Mesothelial cell of epicardium (in vitro differentiated cells): ENCODE measurements around the gene PITPNC1. TPM values are rescaled to one million over a fixed set of nuclear protein-coding genes. Genes with fewer than 3 reads are reported as not detected.
A peak's percentile ranks its signal among the peaks of the same experiment; 100 is the strongest.
"Not testable (repeated sequence)": the region's sequence is repeated elsewhere in the genome, so short reads cannot be mapped to it uniquely, and the experiment has no call there.

Experiments
- DNase-seq, 2 experiments: peaks; one replicate each; pipeline ENCODE4 v3.0.0; 2021; ENCODE audit warnings: low spot score in 2 of 2; ENCODE audit not compliant: unreplicated experiment in 2 of 2
- H3K27ac Mint-ChIP-seq: 2 replicates; pipeline ENCODE4 v1.8.0; 2021; ENCODE audit warnings: mixed read lengths
- H3K27me3 Mint-ChIP-seq: 2 replicates; pipeline ENCODE4 v1.8.0; 2021; ENCODE audit warnings: low read depth, mixed read lengths
- H3K36me3 Mint-ChIP-seq: 2 replicates; pipeline ENCODE4 v1.8.0; 2021; ENCODE audit warnings: mixed read lengths
- H3K4me1 Mint-ChIP-seq: 2 replicates; pipeline ENCODE4 v1.8.0; 2021; ENCODE audit warnings: mixed read lengths
- H3K4me3 Mint-ChIP-seq: 2 replicates; pipeline ENCODE4 v1.8.0; 2021; ENCODE audit warnings: mild to moderate bottlenecking, moderate library complexity, mixed read lengths
- H3K9me3 Mint-ChIP-seq: 2 replicates; pipeline ENCODE4 v1.8.0; 2021; ENCODE audit warnings: mixed read lengths
- CTCF ChIP-seq: fragments of 200-600 bp; sonication (generic); IDR thresholded peaks from one replicate; pipeline ENCODE4 v1.5.0; 2021; ENCODE audit warnings: antibody characterized with exemption; ENCODE audit not compliant: unreplicated experiment
- total RNA-seq: library from RNA; stranded (reverse); gene quantifications from 3 replicates; pipeline ENCODE4 v1.2.1, GENCODE V29; 2021

Gene PITPNC1
- total RNA-seq, 1 donor from 2014 or later = 19.9 TPM

DNA sequence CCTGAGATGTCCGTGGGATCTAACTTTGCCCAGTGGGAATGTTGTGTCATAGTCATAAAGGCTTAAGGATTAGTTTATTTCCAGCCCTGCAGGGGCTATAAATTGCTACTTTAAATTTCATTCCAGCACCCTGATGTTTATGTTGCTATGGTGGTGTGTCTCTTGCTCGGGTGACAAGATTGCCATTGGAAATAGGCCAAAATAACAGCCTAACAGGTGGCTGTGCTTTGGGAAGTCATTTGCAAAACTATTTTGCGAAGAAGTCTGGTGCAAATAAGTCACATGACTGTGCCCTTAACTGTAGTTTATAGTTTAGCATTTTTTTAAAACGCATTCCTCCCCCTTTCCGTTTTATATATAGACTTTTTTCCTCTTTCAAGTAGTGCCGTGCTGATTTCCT lies 23.1 kb downstream of the PITPNC1 start:
- no peak for TF ChIP-seq CTCF
- no peak for DNase-seq
- Mint-ChIP-seq H3K4me1 (peaks cover 16% of the 10 kb centered on the region), H3K27ac (peak overlapping the region; percentile 54), H3K4me3 (no peak overlapping the region), H3K36me3 (peaks cover 6% of the 10 kb centered on the region), H3K9me3 (peaks cover 4% of the 10 kb centered on the region), H3K27me3 (no peaks in the 10 kb centered on the region)

DNA sequence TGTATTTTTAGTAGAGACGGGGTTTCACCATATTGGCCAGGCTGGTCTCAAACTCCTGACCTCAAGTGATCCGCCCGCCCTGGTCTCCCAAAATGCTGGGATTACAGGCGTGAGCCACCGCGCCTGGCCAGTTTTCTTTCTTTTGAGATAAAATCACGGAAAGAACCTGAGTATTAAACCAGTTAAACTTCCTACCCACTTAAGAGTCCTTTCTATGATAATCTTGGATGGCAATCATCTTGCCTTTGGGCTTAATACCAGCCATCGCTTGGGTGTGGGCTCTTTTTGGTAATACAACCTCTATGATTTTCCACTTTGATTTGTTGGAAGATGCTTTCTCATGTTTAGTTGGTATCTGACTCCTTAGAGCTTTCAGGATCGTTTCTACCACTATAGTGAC lies 24.0 kb downstream of the PITPNC1 start:
- H3K4me1 Mint-ChIP-seq = peaks cover 10% of the 10 kb centered on the region
- no peak overlapping the region for H3K27ac Mint-ChIP-seq
- no peak for TF ChIP-seq CTCF

GRCh38 chr17:67401598-67402504 lies 24.8 kb downstream of the PITPNC1 start:
- Mint-ChIP-seq H3K9me3 (peaks cover 4% of the 10 kb centered on the region), H3K4me3 (no peak overlapping the region), H3K4me1 (peaks cover 10% of the 10 kb centered on the region), H3K27ac (no peak overlapping the region), H3K36me3 (peaks cover 6% of the 10 kb centered on the region), H3K27me3 (no peaks in the 10 kb centered on the region)
- TF ChIP-seq CTCF = no peak
- DNase-seq = no peak

More for the DNA sequence above, 24.0 kb downstream of the PITPNC1 start:
- Mint-ChIP-seq H3K36me3 (peaks cover 6% of the 10 kb centered on the region), H3K27me3 (no peaks in the 10 kb centered on the region), H3K4me3 (no peak overlapping the region), H3K9me3 (peaks cover 4% of the 10 kb centered on the region)
- DNase-seq = no peak

DNA sequence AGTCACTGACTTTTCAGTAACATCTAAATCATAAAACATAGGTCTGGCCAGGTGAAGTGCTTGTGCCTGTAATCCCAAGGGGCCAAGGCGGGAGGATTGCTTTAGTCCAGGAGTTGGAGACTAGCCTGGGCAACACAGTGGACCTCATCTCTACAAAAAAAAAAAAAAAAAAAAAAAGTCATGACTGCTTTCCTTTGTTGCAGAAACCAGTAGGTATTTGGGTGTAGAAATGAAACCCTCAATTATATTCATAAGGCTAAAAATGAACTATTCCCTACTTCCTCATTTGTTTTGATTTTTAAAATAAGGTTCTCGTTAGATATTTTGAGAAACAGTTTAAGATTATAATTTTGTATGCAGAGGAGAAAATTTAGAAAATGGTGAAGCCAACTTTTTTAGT lies 26.0 kb downstream of the PITPNC1 start:
- Mint-ChIP-seq H3K9me3 (peaks cover 3% of the 10 kb centered on the region), H3K27me3 (no peaks in the 10 kb centered on the region), H3K4me3 (no peak overlapping the region), H3K4me1 (peaks cover 10% of the 10 kb centered on the region), H3K36me3 (peaks cover 6% of the 10 kb centered on the region), H3K27ac (no peak overlapping the region)
- TF ChIP-seq CTCF = no peak
- DNase-seq = no peak

- TF ChIP-seq CTCF = no peak
- H3K4me3 Mint-ChIP-seq = no peak overlapping the region
- H3K27ac Mint-ChIP-seq = no peak overlapping the region
- H3K36me3 Mint-ChIP-seq = peaks cover 4% of the 10 kb centered on the region
- DNase-seq = no peak
- H3K9me3 Mint-ChIP-seq = peaks cover under 1% of the 10 kb centered on the region
- peaks cover 10% of the 10 kb centered on the region for H3K4me1 Mint-ChIP-seq
- H3K27me3 Mint-ChIP-seq = no peaks in the 10 kb centered on the region
Observed at GRCh38 chr17:67403483-67403882, 26.4 kb downstream of the PITPNC1 start.

- H3K27me3 Mint-ChIP-seq, H3K9me3 Mint-ChIP-seq, H3K36me3 Mint-ChIP-seq, DNase-seq, H3K27ac Mint-ChIP-seq, H3K4me1 Mint-ChIP-seq, H3K4me3 Mint-ChIP-seq: not testable (repeated sequence)
Observed at GRCh38 chr17:67408455-67408830, 31.4 kb downstream of the PITPNC1 start.
